Motor neuron (in vitro differentiated cells): ENCODE data around the gene STYK1. TPM values are rescaled to one million over a fixed set of nuclear protein-coding genes. Genes with fewer than 3 reads are reported as not detected.

Experiments used
- ATAC-seq, 8 experiments: fragments of 200-7000 bp; cut with Tn5 transposase; replicated peaks in 6 of 8; 2 replicates each; pipeline ENCODE4 v1.8.0; 2021; ENCODE audit warnings: mild to moderate bottlenecking in 8 of 8, moderate library complexity in 8 of 8
- H3K27ac ChIP-seq, 2 donors: fragments of 250-450 bp; sonication (Bioruptor Pico); 2 replicates each; pipeline ENCODE4 v1.9.0; 2021; ENCODE audit warnings: antibody characterized with exemption in 2 of 2, mild to moderate bottlenecking in 2 of 2, moderate library complexity in 1 of 2
- H3K4me1 ChIP-seq, 2 donors: fragments of 250-450 bp; sonication (Bioruptor Pico); replicated peaks in 1 of 2; 2 replicates each; pipeline ENCODE4 v1.6.1; 2021; ENCODE audit warnings: antibody characterized with exemption in 2 of 2, mild to moderate bottlenecking in 2 of 2, moderate library complexity in 1 of 2
- H3K4me3 ChIP-seq, 5 donors: fragments of 250-450 bp; sonication (Bioruptor Pico); 2 replicates each; pipeline ENCODE4 v1.9.0; 2021; ENCODE audit warnings: antibody characterized with exemption in 5 of 5, mild to moderate bottlenecking in 5 of 5, moderate library complexity in 4 of 5
- WGBS, 10 experiments: fragments of 450-650 bp; shearing (Covaris generic); methylation state at CpG; one replicate each; pipeline ENCODE4 v1.0.0; 2022; 5-methylcytosine and 5-hydroxymethylcytosine counted together
- in situ Hi-C, 9 experiments: fragments of 400-800 bp; cut with MboI; loops; one replicate each; pipeline ENCODE4 v1.15.0; 2021; ENCODE audit warnings: low sequenced_read_pairs in 9 of 9, low pct_unique_long_range_greater_than_20kb in 2 of 9; ENCODE audit not compliant: unreplicated experiment in 9 of 9
- total RNA-seq, 8 experiments: library from RNA; unstranded; fragments of 300-600 nt; gene quantifications; 2 replicates each; pipeline versions ENCODE4 v1.2.3 to v1.2.4, GENCODE V29; 2022

Gene STYK1, protein sequence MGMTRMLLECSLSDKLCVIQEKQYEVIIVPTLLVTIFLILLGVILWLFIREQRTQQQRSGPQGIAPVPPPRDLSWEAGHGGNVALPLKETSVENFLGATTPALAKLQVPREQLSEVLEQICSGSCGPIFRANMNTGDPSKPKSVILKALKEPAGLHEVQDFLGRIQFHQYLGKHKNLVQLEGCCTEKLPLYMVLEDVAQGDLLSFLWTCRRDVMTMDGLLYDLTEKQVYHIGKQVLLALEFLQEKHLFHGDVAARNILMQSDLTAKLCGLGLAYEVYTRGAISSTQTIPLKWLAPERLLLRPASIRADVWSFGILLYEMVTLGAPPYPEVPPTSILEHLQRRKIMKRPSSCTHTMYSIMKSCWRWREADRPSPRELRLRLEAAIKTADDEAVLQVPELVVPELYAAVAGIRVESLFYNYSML
- total RNA-seq: 1 to 10 TPM in 1 of 8 experiments, under 1 TPM in 5, not detected in 2; 0.14 to 2.3 (median 0.18) TPM

DNA sequence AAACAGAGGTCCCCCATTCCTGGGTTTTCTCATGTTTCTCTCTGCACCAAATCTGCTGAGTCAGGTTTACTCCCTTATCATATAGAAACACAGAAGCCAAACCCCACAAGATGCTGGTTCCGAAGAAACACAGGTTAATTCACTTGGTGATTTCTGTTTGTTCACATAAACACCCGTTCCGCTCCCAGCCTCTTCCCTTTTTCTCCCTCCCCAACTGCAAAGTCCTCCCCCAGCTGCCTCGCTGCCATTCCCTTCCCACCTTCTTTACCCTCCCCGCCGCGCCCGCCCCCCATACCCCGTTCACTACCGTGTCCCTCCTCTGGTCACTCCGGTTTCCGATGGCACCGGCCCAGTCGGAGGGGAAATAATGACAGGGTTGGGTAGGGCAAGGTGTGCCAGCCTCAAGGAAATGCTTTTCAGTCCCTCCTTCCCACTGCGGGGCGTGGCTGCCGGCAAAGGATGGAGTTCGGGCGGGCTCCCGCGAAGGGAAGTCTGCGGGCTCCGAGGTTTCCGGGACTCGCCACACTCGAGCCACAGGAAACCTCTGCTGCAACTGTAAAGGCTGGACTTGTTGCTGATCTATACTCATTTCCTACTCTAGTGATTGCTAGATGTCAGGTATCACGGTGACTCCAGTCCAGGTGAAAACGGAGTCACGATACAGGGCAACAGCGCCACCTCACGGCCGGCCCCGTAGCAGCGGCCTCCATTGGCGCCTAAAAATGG lies at the start of gene STYK1:
TSS of gene STYK1 (minus strand) at position 394 of the 726 bp plus-strand sequence. CDS start 39,434 bp downstream, outside the sequence.
- no peak within 1 kb of the TSS for H3K27ac ChIP-seq
- no peaks in the 10 kb centered on the region for H3K4me1 ChIP-seq
- ATAC-seq: peak; percentile 72 to 90 (median 84)
- 0 to 40% (median 0%) methylated on average over 1 to 7 of the region's 35 CpGs; no CpG with 5 or more reads in 2 of the 10 experiments for WGBS, 10 experiments
- H3K4me3 ChIP-seq: peak within 1 kb of the TSS; percentile 34 to 50 (median 41)
- in situ Hi-C loops: loop anchor here in 1 of 9 experiments (25.0 kb wide), 1 partner anchor 437 kb away; no protein-coding TSS in a partner anchor

DNA sequence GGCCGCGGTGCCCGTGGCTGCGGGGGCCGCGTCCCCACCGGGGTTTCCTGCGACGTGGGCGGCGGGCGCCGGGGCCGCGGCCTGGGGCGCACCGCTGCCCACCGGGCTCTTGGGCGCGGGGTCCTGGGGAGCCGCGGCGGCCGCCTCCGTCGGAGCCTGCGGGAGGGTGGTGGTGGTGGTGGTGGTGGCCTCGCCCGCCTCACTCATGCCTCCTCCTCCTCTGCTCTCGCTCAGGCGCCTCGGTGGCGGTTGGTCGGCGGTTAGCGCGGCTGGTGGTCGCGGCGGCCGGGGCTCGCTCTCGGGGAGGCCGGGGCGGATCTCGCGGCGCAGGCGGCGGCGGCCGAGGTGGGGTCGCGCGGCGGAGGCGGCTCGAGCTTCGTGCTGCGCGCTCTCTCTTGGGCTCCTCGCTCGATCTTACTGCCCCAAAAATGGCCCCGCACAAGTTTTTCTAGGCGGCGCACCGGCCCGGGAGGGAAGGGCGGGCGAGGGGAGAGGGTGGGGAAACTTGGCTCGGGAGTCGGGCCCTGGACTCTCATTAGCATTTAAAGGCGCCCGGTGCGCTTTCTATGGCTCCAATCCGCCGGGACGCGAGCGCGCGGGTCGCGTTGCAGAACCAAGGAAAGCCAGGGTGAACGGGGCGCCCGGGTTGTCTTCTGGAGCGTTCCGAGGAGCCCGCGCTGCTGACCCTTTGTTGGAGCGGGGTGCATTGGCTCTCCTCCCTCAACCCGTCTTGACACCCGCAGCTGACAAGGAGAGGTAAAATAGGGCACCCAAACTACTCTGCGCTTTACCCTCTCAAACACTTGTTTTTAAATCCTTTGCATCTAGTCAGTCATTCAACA lies 49.3 kb upstream of the STYK1 start, which contains the start of gene YBX3:
TSS of gene YBX3 (minus strand) at position 419 of the 842 bp plus-strand sequence. CDS start at position 207, 212 bp downstream.
- H3K27ac ChIP-seq: peak within 1 kb of the TSS in 1 of 2 donors; percentile 43
- ATAC-seq: peak; percentile 48 to 76 (median 70)
- 0 to 14% (median 0%) methylated on average over 1 to 19 of the region's 95 CpGs; no CpG with 5 or more reads in 3 of the 10 experiments for WGBS, 10 experiments
- peaks cover 7 to 8% of the 10 kb centered on the region in 2 donors for H3K4me1 ChIP-seq
- peak within 1 kb of the TSS; percentile 56 to 78 (median 66) for H3K4me3 ChIP-seq
- in situ Hi-C loops: no loop called here

DNA sequence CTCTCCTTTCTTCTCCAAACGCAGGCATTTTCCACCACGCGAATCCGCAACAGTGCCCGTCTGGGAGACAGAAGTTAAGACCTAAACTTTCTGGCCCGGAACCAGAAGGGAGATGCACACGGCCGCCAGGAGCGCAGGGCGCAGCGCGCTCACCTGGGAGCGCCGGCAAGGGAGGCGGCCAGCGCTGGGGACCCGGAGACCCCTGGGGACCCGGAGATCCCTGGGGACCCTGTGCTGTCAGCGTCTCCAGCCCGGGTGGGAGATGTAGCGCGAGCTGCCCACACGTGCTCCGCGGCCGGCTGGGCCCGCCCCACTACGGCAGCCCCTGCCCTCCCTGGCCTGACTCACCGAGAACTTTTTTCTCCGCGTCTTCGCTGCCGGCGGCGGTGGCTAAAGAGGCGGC lies 48.7 kb upstream of the STYK1 start:
- H3K4me3 ChIP-seq: peak overlapping the region; percentile 56 to 78 (median 66)
- peak; percentile 21 to 73 (median 56) for ATAC-seq
- WGBS, 10 experiments: 0% methylated on average over 1 to 10 of the region's 36 CpGs; no CpG with 5 or more reads in 5 of the 10 experiments
- H3K27ac ChIP-seq: peak overlapping the region in 1 of 2 donors; percentile 43
- in situ Hi-C loops: no loop called here
- H3K4me1 ChIP-seq: peaks cover 9 to 11% of the 10 kb centered on the region in 2 donors

DNA sequence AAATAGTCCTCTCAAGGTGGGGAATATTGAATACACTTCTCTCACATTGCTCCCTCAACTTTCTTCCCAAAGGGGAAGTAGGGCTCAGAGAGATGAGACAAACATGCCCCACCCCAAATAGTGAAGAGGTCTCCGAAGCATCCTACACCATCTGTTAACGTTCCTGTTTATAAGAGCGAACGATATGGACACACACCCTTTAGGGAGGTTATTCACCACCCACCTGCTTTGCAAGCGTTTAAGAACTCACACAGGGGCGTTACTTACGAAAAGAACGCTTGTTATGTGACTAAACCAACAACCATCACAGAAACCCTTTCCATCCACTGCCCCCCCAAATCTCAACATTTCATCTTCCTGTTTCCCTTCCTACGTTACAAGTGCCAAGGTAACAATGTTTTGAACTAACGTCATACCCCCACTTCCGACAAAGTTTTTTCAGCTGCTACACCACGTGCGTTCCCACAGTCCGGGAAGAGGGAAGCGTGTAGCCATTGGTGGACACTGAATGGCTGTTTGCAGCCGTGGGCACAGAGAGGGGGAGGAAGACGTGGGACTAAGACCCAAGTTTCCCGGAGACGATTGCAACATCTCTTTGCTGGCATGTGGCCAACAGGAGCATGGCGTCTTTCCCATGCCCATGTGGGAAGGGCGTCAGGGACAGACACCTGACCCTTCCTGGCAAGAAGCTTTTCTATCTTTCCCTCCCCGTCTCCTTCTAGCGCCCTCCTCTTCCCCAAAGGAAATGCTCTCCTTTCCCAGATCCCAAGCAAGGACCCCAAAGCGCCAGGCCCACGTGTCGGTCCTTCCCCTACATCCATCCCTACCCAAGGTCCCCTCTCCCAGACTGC lies 48.0 kb upstream of the STYK1 start:
- Histone ChIP-seq H3K4me3 (peak overlapping the region; percentile 56 to 78 (median 66)), H3K27ac (peak overlapping the region in 1 of 2 donors; percentile 43), H3K4me1 (peaks cover 9 to 15% of the 10 kb centered on the region in 2 donors)
- peak; percentile 38 to 78 (median 60) for ATAC-seq
- in situ Hi-C loops: no loop called here
- 0 to 3% (median 0%) methylated on average over 1 to 15 of the region's 26 CpGs; no CpG with 5 or more reads in 2 of the 10 experiments for WGBS, 10 experiments

DNA sequence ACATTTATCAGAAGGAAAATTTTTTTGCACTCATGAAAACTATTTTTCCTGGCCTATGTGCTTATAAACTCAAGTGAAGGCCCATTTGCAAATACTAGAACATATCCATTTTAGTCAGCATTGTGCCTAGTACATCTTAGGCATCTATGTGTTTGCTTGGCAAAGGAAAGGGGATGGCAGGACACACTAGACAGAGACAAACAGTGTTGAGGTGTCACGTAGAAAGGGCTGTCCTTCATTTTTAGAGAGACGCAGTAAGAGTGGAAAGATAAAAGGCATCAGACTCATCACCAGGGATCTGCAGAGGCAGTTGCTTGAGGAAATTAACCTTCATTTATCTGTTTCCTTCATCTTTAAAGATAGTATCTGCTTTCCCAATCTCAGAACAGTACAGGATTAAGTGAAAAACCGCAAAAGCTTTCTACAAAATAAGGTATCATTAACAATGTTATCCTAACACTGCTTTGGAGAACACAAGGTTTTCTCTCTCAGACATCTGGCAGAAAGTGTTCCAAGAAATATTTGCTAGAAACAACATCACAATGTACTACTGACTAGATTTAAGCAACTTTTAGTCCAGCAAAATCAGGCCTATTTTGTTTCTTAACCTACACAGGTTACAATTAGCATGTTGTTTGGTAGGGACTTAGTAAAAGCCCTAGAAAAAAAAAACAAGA lies 47.3 kb upstream of the STYK1 start:
- Histone ChIP-seq H3K4me1 (peaks cover 9 to 20% of the 10 kb centered on the region in 2 donors), H3K4me3 (peak overlapping the region; percentile 56 to 78 (median 66)), H3K27ac (no peak overlapping the region)
- in situ Hi-C loops: no loop called here
- 10 to 63% (median 25%) methylated on average over 1 to 3 of the region's 3 CpGs; no CpG with 5 or more reads in 1 of the 10 experiments for WGBS, 10 experiments
- no peak for ATAC-seq

DNA sequence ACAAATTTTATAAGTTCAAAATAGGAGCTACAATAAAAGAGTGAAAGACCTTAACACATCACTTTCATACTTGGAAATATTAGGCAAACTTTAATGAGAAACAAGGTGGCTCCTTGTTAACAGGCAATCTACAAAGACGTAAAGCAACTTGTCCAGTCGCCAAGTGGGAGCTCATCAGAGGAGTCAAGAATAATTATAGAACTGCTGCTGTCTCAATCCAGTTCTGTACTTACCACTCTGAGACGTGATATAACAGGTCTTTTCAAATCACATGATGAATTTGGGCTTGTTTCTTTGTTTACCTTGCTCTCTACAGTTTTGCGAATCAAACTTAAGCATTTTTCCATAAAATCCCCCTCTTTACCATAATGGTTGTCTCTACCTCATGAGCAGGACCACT lies 45.6 kb upstream of the STYK1 start:
- 35 to 100% (median 83%) methylated on average over 1 to 4 of the region's 4 CpGs for WGBS, 10 experiments
- Histone ChIP-seq H3K27ac (no peak overlapping the region), H3K4me3 (no peak overlapping the region), H3K4me1 (peaks cover 9 to 20% of the 10 kb centered on the region in 2 donors)
- in situ Hi-C loops: no loop called here
- no peak for ATAC-seq

DNA sequence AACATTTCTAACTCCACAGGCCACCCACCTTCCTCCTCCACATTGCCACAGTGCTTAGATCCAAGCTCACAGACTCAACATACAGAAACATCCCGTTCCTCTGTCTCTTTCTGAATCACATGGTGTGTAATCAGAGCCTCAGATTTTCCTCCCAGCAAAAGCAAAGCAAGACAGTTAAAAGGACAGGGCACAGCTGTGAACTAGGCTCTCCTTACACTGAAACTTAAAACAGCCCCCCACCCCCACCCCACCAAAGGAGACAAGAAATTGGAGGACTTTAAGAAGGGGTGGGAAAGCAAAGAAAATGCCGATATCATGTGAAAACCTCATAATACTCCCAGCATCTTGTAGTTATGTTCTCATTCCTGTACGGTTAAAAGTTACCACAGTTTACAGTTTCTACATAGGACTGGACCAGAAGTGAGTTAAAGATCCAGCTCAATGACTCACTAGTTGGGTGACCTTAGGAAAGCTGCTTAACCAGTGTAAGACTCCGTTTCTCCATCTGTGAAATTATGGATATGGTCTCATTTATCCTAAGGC lies 44.5 kb upstream of the STYK1 start:
- no peak overlapping the region for H3K27ac ChIP-seq
- peaks cover 6 to 17% of the 10 kb centered on the region in 2 donors for H3K4me1 ChIP-seq
- in situ Hi-C loops: no loop called here
- WGBS, 10 experiments: 0 to 70% (median 30%) methylated on average over 1 to 4 of the region's 4 CpGs; no CpG with 5 or more reads in 2 of the 10 experiments
- ATAC-seq: no peak
- H3K4me3 ChIP-seq: no peak overlapping the region

DNA sequence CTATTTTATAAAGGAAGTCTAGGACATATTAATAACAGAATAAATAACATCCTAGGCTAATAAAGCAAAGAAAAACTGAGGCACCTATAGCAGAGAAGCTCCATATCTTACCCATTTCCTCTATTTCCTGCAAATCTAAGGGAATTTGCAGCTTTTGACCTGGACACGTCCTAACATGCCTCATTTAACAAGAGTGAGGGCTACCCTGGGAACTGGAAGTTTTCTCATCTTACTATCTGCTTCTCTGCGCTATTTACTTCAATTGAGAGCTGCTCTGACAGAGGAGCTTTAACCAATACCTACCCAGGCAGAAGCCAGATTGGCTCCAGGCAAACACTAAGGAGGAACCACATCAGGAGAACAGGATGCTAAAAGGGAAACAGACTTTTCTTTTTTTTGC lies 43.6 kb upstream of the STYK1 start:
- ATAC-seq: no peak
- WGBS, 10 experiments: 0 to 53% (median 8%) methylated on average over 1 to 2 of the region's 2 CpGs; no CpG with 5 or more reads in 4 of the 10 experiments
- no peak overlapping the region for H3K4me3 ChIP-seq
- H3K27ac ChIP-seq: no peak overlapping the region
- H3K4me1 ChIP-seq: peaks cover 6 to 17% of the 10 kb centered on the region in 2 donors
- in situ Hi-C loops: no loop called here

DNA sequence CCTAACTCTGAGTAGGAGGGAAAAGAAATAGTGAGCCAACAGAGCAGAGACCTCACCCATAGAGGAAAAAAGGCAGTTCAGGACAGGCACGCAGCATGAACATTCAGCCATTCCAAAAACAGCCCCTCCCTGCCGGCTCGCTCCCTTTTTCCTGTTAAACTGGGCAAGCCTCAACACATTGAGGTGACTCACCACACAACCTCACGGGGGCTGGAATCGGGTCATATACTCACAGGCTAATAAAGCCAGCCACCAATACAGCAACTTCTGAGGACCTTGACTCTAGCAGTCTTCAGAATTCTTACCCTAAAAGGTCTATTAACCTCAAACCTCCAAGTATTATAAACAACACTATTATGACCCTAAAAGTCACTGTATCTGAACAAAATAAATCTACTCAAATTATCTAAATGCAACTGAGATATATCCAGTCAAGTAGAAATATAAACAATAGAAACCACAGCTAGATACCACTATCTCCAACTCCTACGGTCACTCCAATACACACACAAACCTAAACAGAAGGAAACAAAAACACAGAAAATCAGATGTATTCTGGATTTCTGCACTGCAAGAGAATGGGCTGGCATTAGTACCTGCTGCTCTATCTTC lies 43.0 kb upstream of the STYK1 start:
- H3K27ac ChIP-seq: no peak overlapping the region
- H3K4me1 ChIP-seq: peaks cover 6 to 17% of the 10 kb centered on the region in 2 donors
- peak; percentile 52 to 87 (median 72) for ATAC-seq
- in situ Hi-C loops: no loop called here
- no peak overlapping the region for H3K4me3 ChIP-seq
- 0 to 92% (median 41%) methylated on average over 1 to 5 of the region's 6 CpGs; no CpG with 5 or more reads in 1 of the 10 experiments for WGBS, 10 experiments

DNA sequence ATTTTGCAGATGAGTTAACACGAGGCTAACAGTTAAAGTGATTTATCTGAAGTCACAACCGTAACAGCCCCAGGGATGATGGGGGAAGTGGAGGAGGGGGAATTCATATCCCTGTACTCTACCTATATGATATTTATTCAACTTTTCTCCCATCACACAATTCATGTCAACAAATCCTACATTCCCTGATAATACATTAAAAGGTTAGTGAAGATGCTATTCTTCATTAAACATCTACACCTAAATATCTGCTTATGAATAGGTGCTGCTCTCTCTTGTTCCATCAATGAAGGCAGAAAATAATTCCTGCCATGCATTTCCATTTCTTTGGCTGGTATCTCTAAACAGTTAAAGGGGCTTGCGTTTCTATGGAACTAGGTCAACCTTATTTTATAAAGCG lies 42.4 kb upstream of the STYK1 start:
- no peak overlapping the region for H3K27ac ChIP-seq
- peak in 1 of 8 experiments; percentile 1 for ATAC-seq
- no peak overlapping the region for H3K4me3 ChIP-seq
- peaks cover 6 to 17% of the 10 kb centered on the region in 2 donors for H3K4me1 ChIP-seq
- 4 to 100% (median 60%) methylated on average over 1 to 3 of the region's 4 CpGs; no CpG with 5 or more reads in 1 of the 10 experiments for WGBS, 10 experiments
- in situ Hi-C loops: no loop called here
